Endothelial cell of umbilical vein (primary cell): ENCODE data around the gene KLK14.

Experiments
- EZH2 ChIP-seq: IDR thresholded peaks from 2 replicates; pipeline ENCODE4 v1.6.1; 2012; ENCODE audit warnings: borderline replicate concordance, low read depth, mild to moderate bottlenecking, moderate library complexity, low read length, inconsistent platforms; ENCODE audit not compliant: severe bottlenecking
- FOS ChIP-seq: IDR thresholded peaks from 2 replicates; pipeline ENCODE4 v1.6.1; 2011; ENCODE audit warnings: mild to moderate bottlenecking, low read length, moderate library complexity, borderline replicate concordance; ENCODE audit not compliant: insufficient read depth
- MYC ChIP-seq: IDR thresholded peaks from one replicate; pipeline ENCODE4 v1.6.1; 2011; ENCODE audit warnings: mild to moderate bottlenecking, low read depth, low read length
- POLR2A ChIP-seq: IDR thresholded peaks from 2 replicates; pipeline ENCODE4 v1.6.1; 2012; ENCODE audit warnings: low read depth, mild to moderate bottlenecking, control low read depth, low read length
- POLR2AphosphoS5 ChIP-seq: IDR thresholded peaks from 2 replicates; pipeline ENCODE4 v1.6.1; 2012; ENCODE audit warnings: low read depth, mild to moderate bottlenecking, control low read depth, low read length, moderate library complexity; ENCODE audit not compliant: insufficient read depth
- TF ChIP-seq, protein P1 (sequence below), 2 donors: IDR thresholded peaks; 1 replicate in 1 of 2; 2 replicates in 1 of 2; pipeline ENCODE4 v1.5.1; 2011; ENCODE audit warnings: low read length in 2 of 2, mild to moderate bottlenecking in 2 of 2, moderate library complexity in 2 of 2, control low read depth in 1 of 2, inconsistent platforms in 1 of 2, low read depth in 1 of 2; ENCODE audit not compliant: insufficient read depth in 1 of 2; ENCODE audit errors: extremely low read depth in 1 of 2

DNA sequence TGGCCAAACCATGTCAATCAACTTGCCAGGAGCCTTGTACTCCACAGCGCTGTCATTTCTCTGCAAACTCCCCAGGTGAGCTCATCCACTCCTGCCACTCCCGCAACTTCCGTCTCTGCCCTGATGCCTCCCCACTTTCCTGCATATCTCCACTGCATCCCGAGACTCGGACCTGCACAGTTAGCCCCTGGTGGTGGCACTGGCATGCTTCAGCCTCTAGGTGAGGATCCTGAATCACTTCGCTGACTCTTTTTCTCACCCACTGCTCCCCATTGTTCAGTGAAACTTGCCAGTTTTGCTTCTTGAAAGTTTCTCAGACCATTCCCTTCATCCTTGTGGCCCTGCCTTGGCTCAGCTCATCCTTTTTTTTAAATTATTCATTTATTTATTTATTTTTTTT lies 28.9 kb upstream of the KLK14 start:
- TF ChIP-seq EZH2 (no peak), MYC (no peak), POLR2AphosphoS5 (no peak), POLR2A (no peak), FOS (no peak)
- TF ChIP-seq, protein P1, sequence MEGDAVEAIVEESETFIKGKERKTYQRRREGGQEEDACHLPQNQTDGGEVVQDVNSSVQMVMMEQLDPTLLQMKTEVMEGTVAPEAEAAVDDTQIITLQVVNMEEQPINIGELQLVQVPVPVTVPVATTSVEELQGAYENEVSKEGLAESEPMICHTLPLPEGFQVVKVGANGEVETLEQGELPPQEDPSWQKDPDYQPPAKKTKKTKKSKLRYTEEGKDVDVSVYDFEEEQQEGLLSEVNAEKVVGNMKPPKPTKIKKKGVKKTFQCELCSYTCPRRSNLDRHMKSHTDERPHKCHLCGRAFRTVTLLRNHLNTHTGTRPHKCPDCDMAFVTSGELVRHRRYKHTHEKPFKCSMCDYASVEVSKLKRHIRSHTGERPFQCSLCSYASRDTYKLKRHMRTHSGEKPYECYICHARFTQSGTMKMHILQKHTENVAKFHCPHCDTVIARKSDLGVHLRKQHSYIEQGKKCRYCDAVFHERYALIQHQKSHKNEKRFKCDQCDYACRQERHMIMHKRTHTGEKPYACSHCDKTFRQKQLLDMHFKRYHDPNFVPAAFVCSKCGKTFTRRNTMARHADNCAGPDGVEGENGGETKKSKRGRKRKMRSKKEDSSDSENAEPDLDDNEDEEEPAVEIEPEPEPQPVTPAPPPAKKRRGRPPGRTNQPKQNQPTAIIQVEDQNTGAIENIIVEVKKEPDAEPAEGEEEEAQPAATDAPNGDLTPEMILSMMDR (IDR thresholded peaks at IDR 0.05; ENCODE audit: extremely low read depth in 1 of 2, insufficient read depth in 1 of 2, low read depth in 1 of 2, low read length in 2 of 2) = peak; percentile 16 to 34
